Large intestine (tissue), 3 donors: Measurements from ENCODE around the gene TSEN15. TPM values are rescaled to one million over a fixed set of nuclear protein-coding genes. Genes with fewer than 3 reads are reported as not detected.

Experiments
- DNase-seq, 2 donors: peaks; one replicate each; pipeline versions ENCODE4 v3.0.0 to v3.0.0-alpha.2; 2013
- H3K27ac ChIP-seq: one replicate; pipeline ENCODE4 v1.5.1; 2013; ENCODE audit warnings: low read length
- H3K27me3 ChIP-seq: 2 replicates; pipeline ENCODE4 v1.6.1; 2013; ENCODE audit warnings: low read length; ENCODE audit not compliant: control insufficient read depth, insufficient read depth
- H3K36me3 ChIP-seq: 2 replicates; pipeline ENCODE4 v1.6.1; 2013; ENCODE audit warnings: low read length; ENCODE audit not compliant: control insufficient read depth, insufficient read depth
- H3K4me1 ChIP-seq: one replicate; pipeline ENCODE4 v1.6.1; 2013; ENCODE audit warnings: low read length; ENCODE audit not compliant: control insufficient read depth, insufficient read depth
- H3K4me3 ChIP-seq: one replicate; pipeline ENCODE4 v1.5.1; 2013; ENCODE audit warnings: low read length
- H3K9me3 ChIP-seq: one replicate; pipeline ENCODE4 v1.6.1; 2013; ENCODE audit warnings: mild to moderate bottlenecking, low read depth, low read length, moderate library complexity; ENCODE audit not compliant: control insufficient read depth
- WGBS: methylation state at CpG from one replicate; pipeline ENCODE4 v1.1.5; 2013; ENCODE audit warnings: low lambda C conversion rate; ENCODE audit not compliant: insufficient coverage; 5-methylcytosine and 5-hydroxymethylcytosine counted together
- polyA plus RNA-seq: library from polyadenylated mRNA; unstranded; fragments of 120-200 nt; gene quantifications from one replicate; pipeline ENCODE4 v1.2.1, GENCODE V29; 2013

The TSEN15 gene
- polyA plus RNA-seq, 1 donor = 29.1 TPM

DNA sequence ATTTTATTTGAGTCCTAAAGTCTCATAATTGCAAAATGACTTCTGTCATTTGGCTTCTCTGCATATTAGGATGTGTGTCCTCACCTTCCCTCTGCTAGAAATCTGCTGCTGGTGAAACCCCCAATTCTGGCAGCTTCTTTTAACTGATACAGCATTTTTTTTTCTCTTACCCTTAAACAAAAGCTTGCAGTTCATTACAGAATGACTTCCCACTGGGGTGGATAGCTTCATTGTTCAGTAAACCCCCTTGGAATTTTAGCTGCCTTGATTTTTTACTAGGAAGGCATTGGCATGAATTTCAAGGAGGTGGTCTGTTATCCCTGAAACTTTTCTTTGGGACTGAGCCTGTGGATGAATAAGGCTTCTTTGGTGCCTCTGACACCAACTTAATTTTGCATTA, 16.8 kb downstream of the TSEN15 start:
- DNase-seq = no peak
- H3K4me1 ChIP-seq = no peaks in the 10 kb centered on the region

DNA sequence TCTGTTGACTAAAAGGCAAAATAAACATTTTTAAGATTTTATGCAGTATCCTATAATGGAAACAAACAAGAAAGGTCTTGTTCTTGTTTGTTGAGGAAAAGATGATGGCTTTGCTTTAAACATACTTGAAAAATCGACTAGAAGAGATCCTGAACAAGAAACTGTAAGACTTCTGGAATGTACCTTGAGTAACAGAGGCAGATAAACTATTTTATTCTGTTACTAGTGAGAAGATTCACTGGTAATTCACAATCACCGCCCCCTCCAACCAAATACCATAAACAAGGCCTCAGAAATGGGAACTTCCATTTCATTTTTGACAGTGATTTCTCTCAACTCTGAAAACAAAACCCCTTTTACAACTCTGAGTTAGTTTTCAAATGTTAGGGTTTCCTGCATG, 18.1 kb downstream of the TSEN15 start:
- Histone ChIP-seq H3K9me3 (no peaks in the 10 kb centered on the region), H3K27ac (no peak overlapping the region), H3K4me3 (no peak overlapping the region), H3K4me1 (no peaks in the 10 kb centered on the region), H3K36me3 (peaks cover 6% of the 10 kb centered on the region), H3K27me3 (no peaks in the 10 kb centered on the region)
- 29% methylated on average over 1 of the region's 2 CpGs for WGBS
- no peak for DNase-seq

More for the DNA sequence above, 16.8 kb downstream of the TSEN15 start:
- H3K36me3 ChIP-seq = peaks cover 6% of the 10 kb centered on the region
- H3K9me3 ChIP-seq = no peaks in the 10 kb centered on the region
- no peaks in the 10 kb centered on the region for H3K27me3 ChIP-seq
- H3K27ac ChIP-seq = no peak overlapping the region
- H3K4me3 ChIP-seq = no peak overlapping the region

DNA sequence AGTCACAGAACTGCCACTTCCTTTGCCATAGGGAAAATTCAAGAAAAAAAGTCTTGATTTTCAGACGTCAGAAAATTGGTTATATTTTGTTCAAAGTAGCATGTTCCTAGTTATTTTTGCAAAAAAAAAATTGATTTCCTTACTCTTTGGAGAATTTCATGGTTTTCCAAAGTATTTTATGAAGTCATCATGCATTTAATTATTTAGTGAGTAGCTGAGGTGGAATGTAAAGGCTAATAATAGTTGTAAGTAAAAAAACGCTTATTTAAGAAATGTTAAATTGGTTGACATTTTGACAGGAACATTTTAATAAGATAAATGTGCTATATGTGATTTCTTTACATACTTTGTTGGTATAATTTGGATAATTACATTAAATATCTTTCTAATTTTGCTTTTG, 20.8 kb downstream of the TSEN15 start:
- 100% methylated on average over 1 of the region's 2 CpGs for WGBS
- H3K4me1 ChIP-seq = no peaks in the 10 kb centered on the region
- no peaks in the 10 kb centered on the region for H3K9me3 ChIP-seq
- no peaks in the 10 kb centered on the region for H3K27me3 ChIP-seq
- H3K4me3 ChIP-seq = no peak overlapping the region
- H3K36me3 ChIP-seq = peaks cover 4% of the 10 kb centered on the region
- H3K27ac ChIP-seq = no peak overlapping the region
- no peak for DNase-seq

DNA sequence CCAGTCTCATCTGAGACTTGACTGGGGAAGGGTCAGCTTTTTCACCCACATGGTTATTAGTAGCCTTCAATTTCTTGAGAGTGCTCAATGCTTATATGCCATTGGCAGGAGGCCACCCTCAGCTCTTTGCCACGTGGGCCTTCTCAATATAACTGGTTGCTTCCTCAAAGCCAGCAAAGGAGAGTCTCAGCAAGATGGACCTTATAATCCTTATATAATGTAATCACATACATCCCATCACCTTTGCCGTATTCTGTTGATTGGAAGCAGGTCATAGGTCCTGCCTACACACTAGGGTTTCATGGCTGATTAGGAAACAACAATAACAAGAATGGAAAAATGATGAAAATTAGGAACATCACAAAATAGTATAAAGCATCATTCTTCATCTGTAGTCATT, 22.9 kb downstream of the TSEN15 start:
- H3K9me3 ChIP-seq = no peaks in the 10 kb centered on the region
- H3K27me3 ChIP-seq = no peaks in the 10 kb centered on the region
- H3K4me3 ChIP-seq = no peak overlapping the region
- peaks cover 4% of the 10 kb centered on the region for H3K36me3 ChIP-seq
- no peak for DNase-seq
- no peaks in the 10 kb centered on the region for H3K4me1 ChIP-seq
- H3K27ac ChIP-seq = no peak overlapping the region
- WGBS = no CpG with 5 or more reads among the region's 2 CpGs

DNA sequence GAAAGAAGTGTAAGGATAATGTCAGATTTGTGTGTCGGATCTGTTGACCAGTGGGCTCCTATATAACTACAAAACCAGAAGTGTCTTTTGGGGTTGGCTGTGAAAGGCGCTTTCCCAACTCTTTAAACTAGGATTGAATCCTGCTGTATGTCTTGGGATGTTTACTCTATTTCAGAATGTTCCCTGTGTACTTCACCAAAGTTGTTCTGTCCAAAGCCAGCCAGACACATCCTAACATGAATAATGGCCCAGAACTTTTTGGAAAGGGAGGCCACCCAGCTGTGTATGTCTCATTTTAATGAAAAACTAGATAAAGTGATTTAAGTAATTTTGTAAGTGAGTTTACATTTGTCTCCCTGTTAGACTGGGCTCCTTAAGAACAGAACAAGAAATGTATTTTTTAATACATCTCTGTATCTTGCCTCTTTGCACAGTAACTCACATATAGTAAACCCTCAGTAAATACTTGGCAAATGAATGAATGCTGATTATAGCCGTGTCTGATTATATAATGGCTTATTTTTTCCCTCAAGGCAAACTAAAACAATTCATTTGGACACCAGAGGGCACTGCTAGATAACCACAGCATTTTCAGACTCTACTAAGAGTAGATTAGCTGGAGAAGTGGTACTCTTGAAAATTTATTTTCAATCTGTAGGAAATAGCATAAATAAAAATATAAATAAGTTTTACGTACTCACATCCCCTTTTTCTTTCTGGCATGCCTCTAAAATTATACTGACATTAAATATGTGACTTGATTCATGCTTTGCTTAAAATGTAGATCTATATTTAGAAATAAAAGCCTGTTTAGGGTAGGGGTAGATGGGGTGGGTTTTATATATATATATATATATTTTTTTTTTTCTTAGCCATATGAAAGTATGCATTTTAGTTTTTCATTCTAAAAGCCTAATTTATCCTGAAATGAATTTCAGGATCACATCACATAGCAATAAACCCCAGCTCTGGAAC, 23.8 kb downstream of the TSEN15 start:
- no peaks in the 10 kb centered on the region for H3K9me3 ChIP-seq
- peak; percentile 29 to 43 for DNase-seq
- peaks cover 4% of the 10 kb centered on the region for H3K36me3 ChIP-seq
- no peaks in the 10 kb centered on the region for H3K27me3 ChIP-seq
- no peak overlapping the region for H3K27ac ChIP-seq
- WGBS = 80% methylated on average over 1 of the region's 4 CpGs
- no peak overlapping the region for H3K4me3 ChIP-seq
- no peaks in the 10 kb centered on the region for H3K4me1 ChIP-seq

DNA sequence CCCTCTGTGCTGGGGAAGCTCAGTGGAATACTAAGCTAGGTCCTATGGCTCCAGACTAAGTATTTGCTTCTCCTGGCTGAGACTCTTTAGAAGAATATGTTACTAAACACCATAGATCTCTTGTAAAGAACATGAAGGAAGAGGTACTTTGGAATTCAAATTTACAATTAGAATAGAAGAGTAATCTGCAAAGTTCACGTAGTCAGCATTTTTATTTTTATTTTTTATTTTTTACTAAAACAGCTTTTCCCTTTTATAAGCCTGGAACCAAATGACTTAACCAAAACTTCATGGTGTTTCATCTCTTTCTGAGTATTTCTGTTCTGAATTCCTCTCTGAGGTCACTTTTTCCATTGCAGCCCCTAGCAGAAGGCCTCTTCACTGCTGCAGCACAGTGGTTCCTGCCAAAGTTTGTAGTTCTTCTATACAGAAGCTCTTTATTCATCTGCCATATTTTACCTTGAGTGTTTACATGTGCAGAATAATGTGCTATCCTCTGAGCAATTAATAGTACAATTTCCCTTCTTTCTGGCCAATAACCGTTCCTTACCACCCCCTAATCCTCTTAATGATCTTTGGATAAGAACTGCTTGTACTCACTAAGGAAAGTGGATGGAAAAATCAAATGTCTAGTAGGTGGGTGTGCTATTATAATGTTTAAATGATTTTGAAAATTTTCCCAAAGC, 27.2 kb downstream of the TSEN15 start:
- H3K4me3 ChIP-seq = no peak overlapping the region
- peak; percentile 36 to 42 for DNase-seq
- no peaks in the 10 kb centered on the region for H3K9me3 ChIP-seq
- H3K4me1 ChIP-seq = no peaks in the 10 kb centered on the region
- H3K27ac ChIP-seq = peak overlapping the region; percentile 5
- H3K36me3 ChIP-seq = no peaks in the 10 kb centered on the region
- H3K27me3 ChIP-seq = no peaks in the 10 kb centered on the region
- WGBS = 55% methylated on average over 2 of the region's 2 CpGs

DNA sequence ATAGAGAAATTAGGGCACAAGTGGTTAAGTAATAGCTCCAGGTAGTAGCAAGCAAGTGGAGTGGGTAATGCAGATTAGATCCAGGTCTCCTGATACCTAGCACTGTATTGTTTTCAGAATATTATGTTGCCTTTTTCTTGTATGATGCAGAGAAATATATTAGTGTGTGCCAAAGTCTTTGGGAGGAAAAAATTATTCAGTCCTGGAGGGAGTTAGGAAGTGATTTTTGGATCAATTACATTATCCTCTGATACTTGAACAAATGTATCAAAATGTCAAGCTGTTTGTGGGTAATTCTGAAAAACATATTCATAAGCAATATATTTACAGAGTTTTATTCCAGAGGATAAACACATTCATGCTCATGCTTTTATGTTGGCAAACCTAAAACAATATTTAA, 28.8 kb downstream of the TSEN15 start:
- Histone ChIP-seq H3K36me3 (no peaks in the 10 kb centered on the region), H3K27me3 (no peaks in the 10 kb centered on the region), H3K4me1 (no peaks in the 10 kb centered on the region), H3K9me3 (no peaks in the 10 kb centered on the region), H3K4me3 (no peak overlapping the region), H3K27ac (no peak overlapping the region)
- DNase-seq = no peak

DNA sequence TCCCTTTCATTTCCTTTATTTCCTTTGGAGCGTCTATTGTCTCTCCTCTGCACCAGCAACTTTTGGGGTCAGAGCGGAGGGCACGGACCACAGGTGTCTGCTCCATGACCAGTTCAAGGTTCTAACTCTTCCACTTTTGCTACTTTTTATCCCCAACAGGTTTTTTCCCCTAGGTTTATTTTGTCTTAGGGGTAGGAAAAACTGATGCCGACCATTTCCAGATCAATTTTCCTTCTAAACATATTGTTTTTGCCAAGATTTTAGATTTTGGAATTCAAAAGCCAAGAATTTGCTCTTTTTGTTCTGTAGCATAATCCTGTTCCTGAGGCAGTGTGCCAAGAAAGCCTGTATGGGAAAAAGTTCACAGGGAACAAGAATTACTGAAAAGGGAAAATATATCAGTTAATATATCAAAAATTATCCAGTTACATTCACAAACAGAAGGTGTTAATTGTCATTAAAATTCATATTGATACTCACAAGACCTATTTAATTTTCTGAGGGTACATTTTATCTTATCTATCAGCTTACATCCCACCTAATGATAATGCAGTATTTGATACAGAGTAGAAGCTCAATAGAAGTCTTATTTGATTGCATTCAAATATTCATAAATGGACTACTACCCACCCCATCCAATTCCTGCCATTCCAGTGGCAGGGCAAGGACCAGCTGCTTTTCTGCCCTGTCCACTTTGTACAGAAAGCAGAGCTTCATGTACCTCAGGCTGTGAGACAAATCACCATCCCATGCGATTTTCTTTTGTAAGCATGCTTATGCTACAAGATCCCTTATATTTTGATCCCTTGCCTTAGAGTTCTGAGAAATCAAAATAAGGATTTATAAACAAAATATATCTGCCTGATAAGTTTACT, 31.2 kb downstream of the TSEN15 start:
- no peak overlapping the region for H3K27ac ChIP-seq
- WGBS = no CpG with 5 or more reads among the region's 5 CpGs
- no peak overlapping the region for H3K4me3 ChIP-seq
- no peak for DNase-seq
- H3K4me1 ChIP-seq = no peaks in the 10 kb centered on the region
- H3K36me3 ChIP-seq = no peaks in the 10 kb centered on the region
- H3K27me3 ChIP-seq = no peaks in the 10 kb centered on the region
- H3K9me3 ChIP-seq = peaks cover 4% of the 10 kb centered on the region

DNA sequence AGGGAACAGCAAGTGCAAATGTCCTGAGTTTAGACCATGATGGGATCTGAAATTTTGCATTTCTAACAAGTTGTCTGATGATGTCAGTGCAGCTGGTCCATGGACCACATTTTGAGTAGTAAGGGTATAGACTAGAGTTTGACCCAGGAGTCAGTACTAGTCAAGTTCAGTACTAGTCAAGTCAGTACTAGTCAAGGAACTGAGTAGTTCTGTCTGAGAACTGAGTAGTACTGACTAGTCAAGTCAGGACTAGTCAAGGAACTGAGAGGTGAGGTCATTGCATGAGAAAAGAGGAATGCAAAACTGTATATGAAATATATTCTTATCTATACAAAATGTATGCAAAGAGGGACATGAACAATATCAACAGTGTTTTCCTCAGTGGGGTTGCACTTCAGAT, 34.1 kb downstream of the TSEN15 start:
- Histone ChIP-seq H3K36me3 (no peaks in the 10 kb centered on the region), H3K27me3 (no peaks in the 10 kb centered on the region), H3K4me3 (no peak overlapping the region), H3K4me1 (no peaks in the 10 kb centered on the region), H3K27ac (no peak overlapping the region), H3K9me3 (peaks cover 4% of the 10 kb centered on the region)
- DNase-seq = no peak

DNA sequence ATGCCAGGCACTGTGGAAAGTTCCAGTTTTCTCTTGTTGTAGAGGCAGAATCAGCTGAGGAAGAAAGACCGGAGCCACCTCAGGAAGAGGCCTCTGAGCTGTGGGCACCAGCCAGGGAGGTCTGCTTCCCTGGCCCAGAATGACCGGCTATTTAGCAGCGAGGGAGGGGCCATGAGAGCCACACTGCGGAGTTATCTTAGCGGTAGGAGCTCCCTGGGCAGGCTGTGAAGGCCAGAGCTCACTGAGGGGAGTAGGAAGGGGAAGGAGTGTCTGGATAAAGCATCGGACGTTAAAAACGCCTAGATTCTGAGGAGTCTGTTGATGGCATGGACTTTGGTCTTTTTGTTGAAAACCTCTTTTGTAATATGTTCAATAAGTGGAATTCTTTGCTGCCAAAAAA, 36.5 kb downstream of the TSEN15 start:
- WGBS = no CpG with 5 or more reads among the region's 8 CpGs
- H3K27me3 ChIP-seq = no peaks in the 10 kb centered on the region
- peaks cover 4% of the 10 kb centered on the region for H3K9me3 ChIP-seq
- no peak for DNase-seq
- H3K4me1 ChIP-seq = no peaks in the 10 kb centered on the region
- H3K27ac ChIP-seq = no peak overlapping the region
- H3K36me3 ChIP-seq = no peaks in the 10 kb centered on the region
- no peak overlapping the region for H3K4me3 ChIP-seq
